Activated T-cell treated with anti-CD3 and anti-CD28 coated beads, Interleukin-2, amount 50 U/mL, for 72 hours (primary cell): ENCODE data around the gene ACIN1. TPM values are rescaled to one million over a fixed set of nuclear protein-coding genes. Genes with fewer than 3 reads are reported as not detected.

Experiments
- total RNA-seq, 2 donors: library from RNA; stranded (reverse); gene quantifications; one replicate each; pipeline ENCODE4 v1.2.3, GENCODE V29; 2022

ACIN1 gene
- total RNA-seq, 2 donors from 2014 or later: 162 to 188 TPM

Other genes starting within 250 kb of the ACIN1 start
- 10 to 100 TPM; 66.5 to 78.4 TPM for gene LRP10, start 223.4 kb downstream of the ACIN1 start, total RNA-seq
- 1 to 10 TPM; 4.6 to 4.7 TPM for gene REM2, start 211.9 kb downstream of the ACIN1 start, total RNA-seq
- 10 to 100 TPM; 69.5 to 77.5 TPM for gene RBM23, start 176.0 kb downstream of the ACIN1 start, total RNA-seq
- gene PRMT5, start 165.8 kb downstream of the ACIN1 start, total RNA-seq: 10 to 100 TPM; 55.0 to 79.2 TPM
- 10 to 100 TPM; 82.0 to 90.9 TPM for gene HAUS4, start 138.0 kb downstream of the ACIN1 start, total RNA-seq
- gene AJUBA, start 112.6 kb downstream of the ACIN1 start, total RNA-seq: 1 to 10 TPM; 1.7 to 2.2 TPM
- 10 to 100 TPM; 13.5 to 15.2 TPM for gene C14orf93, start 85.0 kb downstream of the ACIN1 start, total RNA-seq
- gene PSMB5, start 60.2 kb downstream of the ACIN1 start, total RNA-seq: 10 to 100 TPM; 82.8 to 88.9 TPM
- gene PSMB11, start 52.9 kb downstream of the ACIN1 start, total RNA-seq: not detected
- gene CDH24, start 37.6 kb downstream of the ACIN1 start, total RNA-seq: 1 to 10 TPM in 1 of 2 donors, under 1 TPM in 1; 0.82 to 1.5 TPM
- 10 to 100 TPM; 31.3 to 38.5 TPM for gene C14orf119, start 369 bp upstream of the ACIN1 start, total RNA-seq
- gene CIROP, start 9.9 kb upstream of the ACIN1 start, total RNA-seq: not detected
- under 1 TPM; 0.21 to 0.36 TPM for gene CEBPE, start 24.1 kb upstream of the ACIN1 start, total RNA-seq
- gene SLC7A8, start 88.5 kb upstream of the ACIN1 start, total RNA-seq: 1 to 10 TPM in 1 of 2 donors, under 1 TPM in 1; 0.72 to 1.2 TPM
- gene RNF212B, start 142.8 kb upstream of the ACIN1 start, total RNA-seq: not detected
- gene HOMEZ, start 191.0 kb upstream of the ACIN1 start, total RNA-seq: 10 to 100 TPM; 11.8 to 12.6 TPM
- gene PPP1R3E, start 207.7 kb upstream of the ACIN1 start, total RNA-seq: 10 to 100 TPM; 30.2 to 37.4 TPM
- 1 to 10 TPM; 2.7 to 3.2 TPM for gene BCL2L2, start 211.7 kb upstream of the ACIN1 start, total RNA-seq
- 100 to 1,000 TPM; 188 to 189 TPM for gene PABPN1, start 226.3 kb upstream of the ACIN1 start, total RNA-seq